T-helper 1 cell (primary cell): ENCODE results near the gene MZB1.
"Not testable (repeated sequence)": the region's sequence is repeated elsewhere in the genome, so short reads cannot be mapped to it uniquely, and the experiment has no call there.

Source experiments
- DNase-seq, 5 donors: peaks; one replicate each; pipeline ENCODE4 v3.0.0-alpha.2; 2012 to 2020

MZB1 gene

DNA sequence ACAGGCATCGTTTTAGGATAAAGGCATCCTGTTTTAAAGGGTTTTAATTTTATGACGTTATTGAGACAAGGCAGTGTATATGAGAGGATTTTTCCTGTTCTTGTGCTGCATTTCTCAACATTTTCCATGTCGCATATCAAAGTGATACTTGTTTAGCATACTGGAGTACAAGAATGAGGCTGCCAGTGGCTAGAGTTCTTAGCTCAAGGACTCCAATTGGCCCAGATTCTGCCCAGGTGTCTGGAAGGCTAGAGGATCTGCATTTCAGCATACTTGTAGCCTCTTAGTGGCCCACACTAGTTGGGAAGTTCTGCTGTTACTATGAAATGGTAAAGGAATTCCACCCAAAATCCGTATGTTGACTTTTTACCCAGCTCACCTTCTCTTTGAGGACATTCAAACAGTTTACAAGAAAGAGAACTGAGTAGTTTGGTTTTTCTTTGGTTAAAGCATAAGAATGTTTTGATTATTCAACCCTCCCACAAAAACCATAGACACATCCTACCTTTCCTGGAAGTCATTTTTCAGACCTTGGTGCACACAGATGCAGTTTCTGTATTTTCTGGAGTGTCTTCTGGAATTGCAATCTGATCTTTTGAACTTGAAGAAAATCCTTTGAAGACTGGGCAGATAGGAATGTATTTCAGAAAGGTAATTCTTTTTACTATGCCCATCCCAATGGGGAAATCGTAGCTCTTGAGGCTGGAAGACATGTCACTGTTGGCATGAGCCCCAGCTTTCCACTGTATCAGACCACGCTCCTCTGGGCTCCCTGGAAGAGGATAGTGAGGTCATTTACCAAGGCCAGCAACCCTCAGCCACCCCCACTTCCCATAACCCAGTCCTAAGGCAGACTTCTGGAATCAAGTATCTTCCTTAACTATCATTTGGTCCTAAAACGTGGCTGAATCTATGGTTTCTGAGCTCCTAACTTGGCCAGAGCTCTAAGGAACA is 18.0 kb downstream of the MZB1 start:
- no peak for DNase-seq

DNA sequence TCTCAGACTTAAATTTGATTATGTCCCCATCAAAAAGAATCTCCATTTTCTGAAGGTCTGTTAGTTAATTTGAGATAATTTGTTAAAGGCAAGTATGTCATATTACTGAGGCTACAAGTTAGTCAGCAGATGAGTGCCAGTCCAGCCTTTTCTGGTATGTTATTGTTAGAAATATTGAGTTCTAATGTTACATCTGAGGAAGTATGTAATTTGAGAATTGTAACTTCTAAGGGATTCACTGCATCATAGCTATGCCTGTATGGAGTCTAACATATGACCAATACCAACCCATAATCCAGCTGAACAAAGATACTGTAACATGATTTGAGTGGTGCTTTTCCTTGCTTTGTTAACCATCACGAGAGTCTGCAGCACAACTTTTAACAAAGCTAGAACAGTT is 20.5 kb downstream of the MZB1 start:
- no peak for DNase-seq

DNA sequence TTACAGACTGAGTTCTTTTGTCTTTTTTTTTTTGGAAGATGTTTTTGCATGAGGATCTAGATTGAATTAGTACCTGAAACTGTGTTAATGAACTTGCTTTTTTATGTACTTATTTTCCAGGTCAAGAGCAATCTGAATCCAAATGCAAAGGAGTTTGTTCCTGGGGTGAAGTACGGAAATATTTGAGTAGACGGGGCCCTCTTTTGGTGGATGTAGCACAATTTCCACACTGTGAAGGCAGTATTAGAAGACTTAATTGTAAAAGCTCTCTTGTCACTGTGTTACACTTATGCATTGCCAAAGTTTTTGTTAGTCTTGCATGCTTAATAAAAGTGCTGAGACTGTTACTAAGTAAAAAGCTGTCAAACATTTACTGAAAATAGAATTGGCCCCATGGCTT is 21.1 kb downstream of the MZB1 start:
- no peak for DNase-seq

DNA sequence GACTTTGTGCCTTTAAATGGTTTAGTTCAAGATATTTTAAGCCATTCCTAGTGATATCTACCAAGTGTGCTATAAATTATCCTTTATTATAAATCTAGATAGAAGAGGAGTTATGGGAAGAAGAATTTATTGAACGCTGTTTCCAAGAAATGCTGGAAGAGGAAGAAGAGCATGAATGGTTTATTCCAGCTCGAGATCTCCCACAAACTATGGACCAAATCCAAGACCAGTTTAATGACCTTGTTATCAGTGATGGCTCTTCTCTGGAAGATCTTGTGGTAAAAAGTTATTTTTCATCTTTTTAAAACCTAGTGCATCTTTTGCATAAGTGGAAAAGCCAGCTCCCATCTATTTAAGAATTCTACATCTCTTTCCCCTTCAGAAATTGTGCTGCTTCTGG is 25.2 kb downstream of the MZB1 start:
- no peak for DNase-seq

DNA sequence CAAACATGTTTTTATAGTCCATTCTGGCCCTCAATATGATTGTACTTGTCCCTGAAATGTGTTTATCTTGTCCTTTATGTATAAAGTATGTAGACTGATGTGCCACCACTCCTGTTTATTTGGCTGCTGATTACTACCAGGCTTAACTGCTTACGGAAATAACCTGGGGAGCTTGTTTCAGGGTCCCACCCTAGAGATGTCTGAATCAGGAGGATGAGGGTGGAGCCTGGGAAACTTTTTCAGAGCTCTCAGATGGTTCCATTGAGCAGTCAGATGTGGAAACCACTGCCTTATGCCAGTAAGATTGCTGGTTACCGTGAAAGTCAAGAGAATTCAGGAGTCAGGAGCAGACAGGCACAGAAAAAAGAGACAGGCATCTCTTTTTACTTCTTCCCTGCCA is 25.8 kb downstream of the MZB1 start:
- no peak for DNase-seq

DNA sequence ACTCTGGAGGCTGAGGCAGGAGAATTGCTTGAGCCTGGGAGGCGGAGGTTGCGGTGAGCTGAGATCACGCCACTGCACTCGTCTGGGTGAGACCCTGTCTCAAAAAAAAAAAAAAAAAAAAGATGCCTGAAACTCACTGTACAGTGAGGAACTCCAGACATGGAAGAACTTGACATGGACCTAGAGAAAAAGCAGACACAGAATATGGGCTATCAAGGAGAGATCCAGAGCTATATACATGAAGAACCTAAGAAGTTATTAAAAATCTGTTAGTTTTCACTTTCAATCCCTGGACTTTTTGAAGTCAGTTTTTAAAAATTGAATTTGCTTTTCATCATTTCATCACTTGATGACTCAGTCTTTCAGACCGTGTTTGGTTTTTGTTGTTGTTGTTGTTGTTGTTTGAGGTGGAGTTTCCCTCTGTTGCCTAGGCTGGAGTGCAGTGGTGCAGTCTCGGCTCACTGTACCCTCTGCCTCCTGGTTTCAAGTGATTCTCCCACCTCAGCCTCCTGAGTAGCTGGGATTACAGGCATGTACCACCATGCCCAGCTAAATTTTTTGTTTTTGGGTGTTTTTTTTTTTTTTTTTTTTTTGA is 27.8 kb downstream of the MZB1 start:
- no peak for DNase-seq

DNA sequence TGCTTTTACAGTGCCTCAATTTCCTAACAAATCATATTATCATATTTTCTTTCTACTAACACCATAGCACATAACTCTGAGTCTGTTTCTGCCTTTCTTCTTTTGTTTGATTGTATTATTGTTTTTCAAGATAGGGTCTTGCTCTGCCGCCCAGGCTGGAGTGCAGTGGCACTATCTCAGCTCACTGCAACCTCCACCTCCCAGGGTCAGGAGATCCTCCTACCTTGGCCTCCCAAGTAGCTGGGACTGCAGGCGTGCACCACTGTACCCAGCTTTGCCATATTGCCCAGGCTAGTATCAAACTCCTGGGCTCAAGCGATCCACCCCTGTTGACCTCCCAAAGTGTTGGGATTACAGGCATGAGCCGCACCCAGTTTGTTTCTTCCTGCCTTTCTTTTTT is 29.3 kb downstream of the MZB1 start:
- DNase-seq = no peak

DNA sequence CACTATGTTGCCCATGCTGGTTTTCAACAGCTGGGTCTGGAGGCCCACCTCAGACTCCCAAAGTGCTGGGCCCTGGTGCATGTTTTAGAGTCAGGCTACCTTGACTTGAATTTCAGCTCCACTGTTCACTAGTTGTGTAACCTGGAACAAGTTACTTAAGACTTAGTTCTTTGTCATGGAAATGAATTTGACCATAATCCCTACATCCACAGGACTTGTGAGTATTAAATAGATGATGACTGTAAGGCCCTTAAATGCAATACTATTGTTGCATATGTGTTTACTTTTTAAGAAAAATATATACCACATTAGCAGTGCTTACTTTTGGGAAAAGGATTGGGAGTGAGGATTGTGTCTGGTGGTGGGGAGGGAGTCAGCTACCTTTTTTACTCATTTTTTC is 31.6 kb downstream of the MZB1 start:
- no peak for DNase-seq

DNA sequence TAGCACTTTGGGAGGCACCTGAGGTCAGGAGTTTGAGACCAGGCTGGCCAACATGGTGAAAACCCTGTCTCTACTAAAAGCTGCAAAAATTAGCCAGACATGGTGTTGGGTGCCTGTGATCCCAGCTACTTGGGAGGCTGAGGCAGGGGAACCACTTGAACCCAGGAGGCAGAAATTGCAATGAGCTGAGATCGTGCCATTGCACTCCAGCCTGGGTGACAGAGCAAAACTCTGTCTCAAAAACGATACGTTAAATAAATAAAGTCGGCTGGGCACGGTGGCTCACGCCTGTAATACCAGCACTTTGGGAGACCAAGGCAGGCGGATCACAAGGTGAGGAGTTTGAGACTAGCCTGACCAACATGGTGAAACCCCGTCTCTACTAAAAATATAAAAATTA is 33.8 kb downstream of the MZB1 start:
- DNase-seq = not testable (repeated sequence)

DNA sequence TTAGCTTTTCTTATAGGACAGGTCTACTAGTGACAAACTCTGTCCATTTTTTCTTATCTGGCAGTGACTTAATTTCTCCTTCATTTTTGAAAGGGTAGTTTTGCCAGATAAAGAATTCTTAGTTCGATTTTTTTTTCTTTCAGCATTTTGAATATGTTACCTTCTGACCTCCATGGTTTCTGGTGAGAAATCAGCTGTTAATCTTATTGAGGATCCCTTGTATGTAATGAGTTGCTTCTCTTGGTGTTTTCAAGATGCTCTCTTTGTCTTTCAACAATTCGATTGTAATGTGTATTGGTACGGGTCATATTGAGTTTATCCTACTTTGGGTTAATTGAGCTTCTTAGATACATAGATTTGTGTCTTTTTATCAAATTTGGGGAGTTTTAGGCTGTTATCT is 35.5 kb downstream of the MZB1 start:
- no peak for DNase-seq

DNA sequence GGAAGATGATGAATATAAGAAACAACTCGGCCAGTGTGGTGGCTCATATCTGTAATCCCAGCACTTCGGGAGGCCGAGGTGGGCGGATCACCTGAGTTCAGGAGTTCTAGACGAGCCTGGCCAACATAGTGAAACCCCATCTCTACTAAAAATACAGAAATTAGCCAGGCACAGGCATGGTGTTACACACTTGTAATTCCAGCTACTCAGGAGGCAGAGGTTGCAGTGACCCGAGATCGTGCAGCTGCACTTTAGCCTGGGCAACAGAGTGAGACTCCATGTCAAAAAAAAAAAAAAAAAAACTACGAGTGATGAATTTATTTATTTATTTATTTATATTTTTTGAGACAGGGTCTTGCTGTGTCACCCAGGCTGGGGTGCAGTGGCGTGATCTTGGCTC is 41.9 kb downstream of the MZB1 start:
- not testable (repeated sequence) for DNase-seq

DNA sequence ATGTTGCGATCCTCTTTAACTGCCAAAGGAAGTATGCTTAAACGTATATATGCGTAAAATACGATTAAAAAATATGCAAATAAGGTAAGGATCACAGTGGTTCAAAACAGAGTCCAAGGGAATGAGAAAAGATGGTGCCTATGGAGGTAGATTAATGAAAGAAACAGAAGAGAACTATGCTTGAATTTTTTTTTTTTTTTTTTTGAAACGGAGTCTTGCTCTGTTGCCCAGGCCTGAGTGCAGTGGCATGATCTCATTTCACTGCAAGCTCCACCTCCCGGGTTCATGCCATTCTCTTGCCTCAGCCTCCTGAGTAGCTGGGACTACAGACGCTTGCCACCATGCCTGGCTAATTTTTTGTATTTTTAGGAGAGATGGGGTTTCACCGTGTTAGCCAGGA is 44.3 kb downstream of the MZB1 start:
- not testable (repeated sequence) for DNase-seq

DNA sequence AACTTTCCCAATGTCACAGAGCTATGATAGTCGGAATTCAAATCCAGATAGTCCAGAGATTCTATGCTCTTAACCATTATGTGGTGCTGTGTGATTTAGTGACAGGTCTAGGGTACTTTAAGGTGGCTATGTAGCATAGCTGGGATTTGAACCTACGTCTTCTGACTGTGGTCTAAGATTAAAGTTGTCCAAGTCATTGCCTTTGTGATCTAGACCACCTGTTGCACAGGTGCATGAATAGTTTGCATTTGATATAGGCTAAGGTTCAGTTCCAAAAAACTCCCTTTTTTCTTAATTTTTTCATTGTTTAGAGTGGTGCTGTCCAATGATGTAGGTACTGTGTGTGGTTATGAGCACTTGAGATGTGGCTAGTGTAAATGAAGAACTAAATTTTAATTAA is 45.5 kb downstream of the MZB1 start:
- no peak for DNase-seq

DNA sequence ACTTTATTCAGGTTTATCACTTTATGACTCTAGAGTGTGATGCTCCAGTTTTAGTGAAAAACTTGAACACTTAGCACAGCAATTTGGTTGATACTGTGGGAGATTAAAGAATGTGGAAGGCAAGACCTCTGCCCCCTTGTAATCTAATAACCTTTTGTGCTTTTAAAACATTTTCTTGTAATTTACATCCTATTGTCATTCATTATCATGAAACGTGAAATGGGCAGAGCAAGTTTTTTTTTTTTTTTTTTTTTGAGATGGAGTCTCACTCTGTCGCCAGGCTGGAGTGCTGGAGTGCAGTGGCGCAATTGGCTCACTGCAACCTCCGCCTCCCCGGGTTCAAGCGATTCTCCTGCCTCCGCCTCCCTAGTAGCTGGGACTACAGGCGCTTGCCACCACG is 46.2 kb downstream of the MZB1 start:
- no peak for DNase-seq

DNA sequence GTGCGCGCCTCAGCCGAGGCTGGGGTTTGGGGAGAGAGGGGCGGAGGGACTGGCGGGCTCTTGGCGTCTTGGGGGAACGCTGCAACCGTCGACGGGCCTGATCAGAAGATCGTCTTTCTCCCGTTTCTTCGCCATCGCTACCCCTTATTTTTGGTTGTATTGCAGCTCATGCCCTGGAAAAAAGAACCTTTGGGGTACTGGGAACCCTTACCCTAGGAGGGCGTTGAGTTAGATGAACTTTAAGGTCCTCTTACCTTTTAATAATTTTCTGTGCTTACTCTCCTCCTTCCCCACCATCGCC is 47.3 kb downstream of the MZB1 start:
- peak in 1 of 5 donors; percentile 81 for DNase-seq

DNA sequence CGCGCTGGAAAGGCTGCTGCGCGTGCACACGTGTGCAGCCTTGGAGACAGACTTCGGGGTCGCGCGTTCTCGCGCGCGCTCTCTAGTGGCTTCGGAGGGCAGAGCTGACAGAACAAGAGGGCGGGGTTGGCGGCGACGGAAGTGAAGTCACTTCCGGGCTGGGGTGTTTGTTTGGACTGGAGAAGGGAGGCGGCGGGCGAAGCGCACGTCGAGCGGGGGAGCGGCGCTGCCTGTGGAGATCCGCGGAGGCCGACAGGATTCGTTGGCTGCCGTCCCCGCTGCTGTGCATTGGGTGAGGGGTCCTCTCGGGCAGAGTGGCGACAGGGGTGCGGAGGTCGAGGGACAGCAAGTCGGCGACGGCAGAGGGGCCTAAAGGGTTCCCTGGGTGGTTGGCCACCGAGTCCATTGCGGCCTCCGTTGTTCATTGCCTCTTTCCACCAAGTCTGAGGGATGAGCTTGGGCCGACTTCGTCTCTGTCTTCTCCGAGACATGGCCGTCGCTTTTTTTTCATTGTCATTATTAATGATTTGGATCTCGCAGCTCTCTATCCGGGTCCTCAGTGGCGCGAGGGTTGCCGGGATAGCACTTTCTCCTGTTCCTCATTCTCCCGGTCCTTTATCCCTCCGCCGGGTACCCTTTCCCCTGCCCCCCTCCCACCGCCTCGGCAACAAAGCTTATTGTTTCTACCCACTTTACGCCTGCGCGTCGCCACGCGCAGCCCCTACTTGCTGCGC is 47.9 kb downstream of the MZB1 start, which contains the start of gene PAIP2:
PAIP2 (plus strand) TSS at position 166 of the 734 bp plus-strand sequence. CDS start 21,931 bp downstream, outside the sequence.
- peak; percentile 95 to 97 (median 96) for DNase-seq

DNA sequence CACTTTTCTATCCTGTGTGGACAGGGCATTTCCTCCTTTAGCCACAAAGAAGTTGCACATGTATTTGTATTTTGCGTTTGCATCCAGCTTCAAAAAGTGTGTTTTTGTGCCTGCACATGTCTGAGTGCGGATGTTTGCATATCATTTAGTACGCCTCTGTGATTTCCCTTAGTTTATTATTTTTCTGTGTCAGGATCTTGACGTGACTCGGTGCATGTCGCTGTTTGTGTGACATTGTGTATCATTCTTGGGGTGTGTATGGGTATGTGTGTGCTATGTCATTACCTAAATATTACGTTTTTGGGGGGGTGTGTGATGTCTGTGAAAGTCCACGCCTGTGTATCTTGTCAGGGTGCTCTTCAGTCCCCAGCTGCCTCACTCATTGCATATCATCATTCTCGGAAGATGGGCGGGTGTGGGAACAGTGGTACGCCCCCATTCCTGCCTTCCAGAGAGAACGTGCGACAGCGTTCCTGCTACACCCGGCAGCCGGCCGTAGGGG is 48.5 kb downstream of the MZB1 start:
- no peak for DNase-seq

DNA sequence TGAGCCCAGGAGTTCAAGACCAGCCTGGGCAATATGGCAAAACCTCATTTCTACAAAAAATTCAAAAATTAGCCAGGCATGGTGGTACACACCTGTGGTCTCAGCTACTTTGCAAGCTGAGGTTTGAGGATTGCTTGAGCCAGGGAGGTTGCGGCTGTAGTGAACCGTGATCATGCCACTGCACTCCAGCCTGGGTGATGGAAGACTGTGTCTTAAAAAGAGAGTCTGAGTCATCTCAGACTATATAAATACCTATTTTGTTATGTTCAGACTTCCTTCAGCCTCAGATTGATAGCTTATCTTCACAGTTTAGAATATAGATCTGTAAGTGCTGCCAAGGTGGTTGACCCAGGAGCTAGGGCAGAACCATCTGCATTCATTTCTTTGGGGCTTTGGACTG is 49.7 kb downstream of the MZB1 start:
- DNase-seq = no peak
